MM.1S (cell line): ENCODE measurements around the gene LRP6.

Source experiments
- DNase-seq: peaks from one replicate; pipeline ENCODE4 v3.0.0-alpha.2; 2015
- H2AFZ ChIP-seq: fragments of 300-600 bp; sonication (generic); 2 replicates; pipeline ENCODE4 v1.6.0; 2016; ENCODE audit warnings: antibody characterized with exemption, low read length
- H3F3A ChIP-seq: fragments of 300-600 bp; sonication (generic); 2 replicates; pipeline ENCODE4 v1.6.1; 2016; ENCODE audit warnings: mild to moderate bottlenecking, antibody characterized with exemption, low read length, moderate library complexity, mixed read lengths; ENCODE audit not compliant: insufficient read depth
- H3K27ac ChIP-seq: fragments of 300-600 bp; sonication (generic); 2 replicates; pipeline ENCODE4 v1.5.1; 2016; ENCODE audit warnings: mild to moderate bottlenecking, low read length
- H3K27me3 ChIP-seq: fragments of 300-600 bp; sonication (generic); replicated peaks from 2 replicates; pipeline ENCODE4 v1.6.0; 2016; ENCODE audit warnings: low read length; ENCODE audit not compliant: insufficient read depth
- H3K36me3 ChIP-seq: fragments of 300-600 bp; sonication (generic); replicated peaks from 2 replicates; pipeline ENCODE4 v1.6.1; 2016; ENCODE audit warnings: mild to moderate bottlenecking, low read length, mixed read lengths; ENCODE audit not compliant: insufficient read depth
- H3K4me1 ChIP-seq: fragments of 300-600 bp; sonication (generic); 2 replicates; pipeline ENCODE4 v1.6.1; 2016; ENCODE audit warnings: low read length, mixed read lengths
- H3K4me2 ChIP-seq: fragments of 300-600 bp; sonication (generic); 2 replicates; pipeline ENCODE4 v1.6.0; 2016; ENCODE audit warnings: low read depth, low read length
- H3K4me3 ChIP-seq: fragments of 300-600 bp; sonication (generic); 2 replicates; pipeline ENCODE4 v1.5.1; 2016; ENCODE audit warnings: low read length, mixed read lengths
- H3K79me2 ChIP-seq: fragments of 300-600 bp; sonication (generic); 2 replicates; pipeline ENCODE4 v1.6.1; 2016; ENCODE audit warnings: mixed run types, low read length, mixed read lengths
- H3K9ac ChIP-seq: fragments of 300-600 bp; sonication (generic); 2 replicates; pipeline ENCODE4 v1.6.1; 2016; ENCODE audit warnings: low read length, mixed read lengths
- H3K9me2 ChIP-seq: fragments of 300-600 bp; sonication (generic); replicated peaks from 2 replicates; pipeline ENCODE4 v1.6.1; 2016; ENCODE audit warnings: mild to moderate bottlenecking, low read length, mixed read lengths; ENCODE audit not compliant: insufficient read depth
- H3K9me3 ChIP-seq: fragments of 300-600 bp; sonication (generic); replicated peaks from 2 replicates; pipeline ENCODE4 v1.6.1; 2016; ENCODE audit warnings: mild to moderate bottlenecking, low read length, mixed read lengths; ENCODE audit not compliant: insufficient read depth
- H4K20me1 ChIP-seq: fragments of 300-600 bp; sonication (generic); 2 replicates; pipeline ENCODE4 v1.6.1; 2016; ENCODE audit warnings: mild to moderate bottlenecking, low read length, moderate library complexity, mixed read lengths; ENCODE audit not compliant: insufficient read depth
- CTCF ChIP-seq: fragments of 300-600 bp; sonication (generic); IDR thresholded peaks from 2 replicates; pipeline ENCODE4 v1.5.1; 2016; ENCODE audit warnings: antibody characterized with exemption, low read length, mixed read lengths
- EZH2 ChIP-seq: fragments of 300-600 bp; sonication (generic); optimal IDR thresholded peaks from 2 replicates; pipeline ENCODE3; 2017; ENCODE audit warnings: low read depth, mild to moderate bottlenecking, antibody characterized with exemption, low read length, mixed read lengths
- EZH2phosphoT487 ChIP-seq: fragments of 300-600 bp; sonication (generic); IDR thresholded peaks from 2 replicates; pipeline ENCODE4 v1.6.1; 2018; ENCODE audit warnings: antibody characterized with exemption, low read length

Gene LRP6

DNA sequence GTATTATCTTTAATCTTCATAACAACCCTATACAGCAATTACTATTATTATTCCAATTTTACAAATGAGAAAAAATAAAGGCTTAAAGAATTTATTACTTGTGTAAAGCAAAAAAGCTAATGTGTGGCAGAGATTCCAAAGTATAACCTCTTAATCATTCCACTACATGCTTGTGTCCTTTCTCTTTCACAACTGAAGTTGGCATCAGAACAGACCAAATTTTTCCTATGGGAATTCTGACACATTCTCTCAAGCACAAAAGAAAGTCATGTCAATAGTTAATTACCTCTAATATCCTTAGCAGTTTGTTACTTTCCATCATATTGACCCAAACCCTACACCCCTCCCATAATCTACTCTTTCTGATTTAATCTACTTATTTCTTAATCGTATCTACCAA is 109.4 kb downstream of the LRP6 start:
- no peaks in the 10 kb centered on the region for H3K36me3 ChIP-seq

DNA sequence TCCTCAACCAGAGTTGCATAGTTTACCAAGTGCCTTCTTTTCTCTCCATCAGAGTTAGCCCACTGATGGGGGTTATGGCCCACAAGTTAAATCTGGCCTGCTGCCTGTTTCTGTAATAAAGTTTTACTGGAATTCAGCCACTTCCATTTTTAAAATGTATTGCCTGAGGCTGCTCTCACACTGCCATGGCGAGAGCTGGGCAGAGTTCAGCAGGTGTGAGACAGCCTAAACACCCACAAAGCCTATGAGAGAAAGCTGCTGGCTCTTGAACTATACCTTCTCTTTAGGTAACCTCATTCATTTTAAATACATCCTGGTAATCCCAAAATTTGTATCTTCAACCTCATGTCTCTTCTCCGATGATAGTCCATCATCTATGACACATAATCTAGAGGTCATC is 110.0 kb downstream of the LRP6 start:
- H3K36me3 ChIP-seq, result no peaks in the 10 kb centered on the region

More for the DNA sequence above, 109.4 kb downstream of the LRP6 start:
- Histone ChIP-seq H3K9ac (no peak overlapping the region), H3K4me1 (no peaks in the 10 kb centered on the region), H3K79me2 (no peaks in the 10 kb centered on the region), H4K20me1 (no peaks in the 10 kb centered on the region), H3K9me3 (no peaks in the 10 kb centered on the region), H3K9me2 (no peaks in the 10 kb centered on the region), H3K4me2 (no peak overlapping the region), H3K27me3 (no peaks in the 10 kb centered on the region), H3K27ac (no peak overlapping the region), H2AFZ (no peak overlapping the region), H3K4me3 (no peak overlapping the region), H3F3A (no peaks in the 10 kb centered on the region)
- no peak for DNase-seq
- TF ChIP-seq CTCF, result no peak
- no peak for TF ChIP-seq EZH2
- no peak for TF ChIP-seq EZH2phosphoT487

GRCh38 chr12:12156116-12156515 is 110.7 kb downstream of the LRP6 start:
- Histone ChIP-seq H3K4me3 (no peak overlapping the region), H3K9ac (no peak overlapping the region), H3K27me3 (no peaks in the 10 kb centered on the region), H3K36me3 (no peaks in the 10 kb centered on the region), H2AFZ (no peak overlapping the region), H3K27ac (no peak overlapping the region), H3K9me3 (no peaks in the 10 kb centered on the region), H3F3A (no peaks in the 10 kb centered on the region), H3K79me2 (no peaks in the 10 kb centered on the region), H3K9me2 (no peaks in the 10 kb centered on the region), H4K20me1 (no peaks in the 10 kb centered on the region), H3K4me1 (no peaks in the 10 kb centered on the region), H3K4me2 (no peak overlapping the region)
- no peak for TF ChIP-seq EZH2
- TF ChIP-seq EZH2phosphoT487, result no peak
- no peak for DNase-seq

More for the DNA sequence above, 110.0 kb downstream of the LRP6 start:
- no peak overlapping the region for H3K27ac ChIP-seq
- H3K4me3 ChIP-seq, result no peak overlapping the region
- H2AFZ ChIP-seq, result no peak overlapping the region
- no peaks in the 10 kb centered on the region for H4K20me1 ChIP-seq
- no peak overlapping the region for H3K4me2 ChIP-seq
- DNase-seq, result no peak
- no peaks in the 10 kb centered on the region for H3K9me3 ChIP-seq
- no peaks in the 10 kb centered on the region for H3K9me2 ChIP-seq
- no peaks in the 10 kb centered on the region for H3K27me3 ChIP-seq
- H3K9ac ChIP-seq, result no peak overlapping the region
- no peak for TF ChIP-seq EZH2phosphoT487
- no peak for TF ChIP-seq CTCF
- no peak for TF ChIP-seq EZH2
- H3K79me2 ChIP-seq, result no peaks in the 10 kb centered on the region
- H3K4me1 ChIP-seq, result no peaks in the 10 kb centered on the region
- H3F3A ChIP-seq, result no peaks in the 10 kb centered on the region

DNA sequence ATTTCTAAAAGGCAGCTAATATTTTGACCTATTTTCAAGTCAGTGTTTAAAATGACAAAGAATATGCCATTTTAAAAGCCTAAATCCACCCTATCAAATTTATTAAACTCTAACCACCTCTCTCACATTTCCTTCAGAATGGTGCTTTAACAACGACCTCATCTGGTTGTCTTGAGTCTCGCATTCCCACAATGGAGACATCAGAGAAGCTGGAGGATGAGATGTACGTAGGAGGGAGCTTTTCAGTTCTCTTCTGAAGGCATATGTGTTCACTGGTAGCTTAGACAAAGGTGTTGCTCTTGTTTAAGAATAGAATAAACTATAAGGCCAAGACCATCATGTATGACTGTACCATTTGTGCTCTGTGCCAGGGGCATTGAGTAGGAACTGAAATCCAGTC is 113.2 kb downstream of the LRP6 start:
- Histone ChIP-seq H4K20me1 (no peaks in the 10 kb centered on the region), H3F3A (no peaks in the 10 kb centered on the region), H3K9me2 (no peaks in the 10 kb centered on the region), H3K9me3 (no peaks in the 10 kb centered on the region), H2AFZ (no peak overlapping the region), H3K9ac (no peak overlapping the region), H3K27me3 (no peaks in the 10 kb centered on the region), H3K4me2 (no peak overlapping the region), H3K36me3 (no peaks in the 10 kb centered on the region), H3K27ac (no peak overlapping the region), H3K79me2 (no peaks in the 10 kb centered on the region), H3K4me3 (no peak overlapping the region), H3K4me1 (no peaks in the 10 kb centered on the region)
- TF ChIP-seq EZH2phosphoT487 (no peak), CTCF (no peak), EZH2 (no peak)
- no peak for DNase-seq
